Activated CD8-positive, alpha-beta memory T cell treated with anti-CD3 and anti-CD28 coated beads, Interleukin-2, amount 50 U/mL, for 24 hours (primary cell): Measurements from ENCODE around the gene TMEM30B.

Experiments used
- DNase-seq: peaks from one replicate; pipeline ENCODE4 v3.0.0-alpha.2; 2020; ENCODE audit errors: extremely low read depth

The TMEM30B gene

GRCh38 chr14:61233436-61233956, 47.6 kb downstream of the TMEM30B start:
- no peak for DNase-seq

GRCh38 chr14:61231810-61232209, 49.3 kb downstream of the TMEM30B start:
- DNase-seq = no peak

- DNase-seq = no peak
Observed at GRCh38 chr14:61229981-61230380, 51.2 kb downstream of the TMEM30B start.

- DNase-seq = no peak
Observed at GRCh38 chr14:61229475-61229888, 51.7 kb downstream of the TMEM30B start.

DNA sequence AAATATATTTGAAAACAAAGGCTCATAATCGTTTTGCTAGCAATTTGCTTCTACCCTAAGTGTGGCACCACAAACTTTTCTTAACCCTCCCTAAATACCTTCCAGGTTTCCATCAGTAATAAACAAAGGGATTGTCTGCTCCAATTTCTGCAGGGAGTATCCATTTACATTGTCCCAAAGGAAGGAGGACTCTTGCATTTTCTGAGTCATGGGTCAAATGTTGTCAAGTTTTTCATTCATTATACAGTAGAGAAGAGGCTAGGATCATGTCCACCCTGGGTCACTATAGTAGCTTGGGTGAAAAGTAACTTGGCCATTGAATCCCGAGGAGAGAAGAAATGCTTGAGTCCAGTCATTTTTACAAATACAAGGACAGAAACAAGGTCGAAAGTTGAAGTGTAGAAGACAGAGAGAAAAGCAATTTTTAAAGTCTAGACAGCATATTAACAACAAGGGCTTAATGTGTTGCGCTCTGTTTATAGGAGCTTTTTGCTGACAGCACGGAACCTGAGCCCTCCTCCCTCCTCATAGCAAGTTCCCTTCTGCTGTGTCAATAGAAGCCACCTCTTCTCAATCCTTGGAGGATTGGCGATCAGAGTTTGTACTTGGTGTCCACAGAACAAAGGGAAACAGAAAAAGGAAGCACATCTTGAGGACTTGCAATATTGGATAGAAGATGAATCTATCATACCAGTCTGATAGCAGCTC, 53.1 kb downstream of the TMEM30B start:
- DNase-seq = no peak
